ENCODE measurements around the gene GALNT1.

- TF ChIP-seq POLR2A (IDR thresholded peaks at IDR 0.05) (no peak), CTCF (IDR thresholded peaks at IDR 0.05) (no peak), POLR2AphosphoS5 (IDR thresholded peaks at IDR 0.05; ENCODE audit: insufficient read depth in 1 of 2, low read depth in 1 of 2) (no peak)
These were observed 149.3 kb downstream of the GALNT1 start for GRCh38 chr18:35730691-35731370.

All from vagina (tissue), 2 donors.